GM12891 (cell line): ENCODE data around the gene GSTM3.

Experiments used
- DNase-seq: peaks from one replicate; pipeline ENCODE4 v3.0.0; 2011; ENCODE audit warnings: low spot score; ENCODE audit not compliant: insufficient read length
- FAIRE-seq: peaks from 2 replicates; lab custom pipeline; 2011; peaks lifted over from hg19 to GRCh38; lab: Jason Lieb, UNC
- PAX5 ChIP-seq: IDR thresholded peaks from 2 replicates; pipeline ENCODE4 v1.6.1; 2011; ENCODE audit warnings: low read length, moderate library complexity, mild to moderate bottlenecking; ENCODE audit not compliant: insufficient read depth, severe bottlenecking
- POLR2A ChIP-seq: IDR thresholded peaks from 2 replicates; pipeline ENCODE4 v1.6.1; 2011; ENCODE audit warnings: low read depth, low read length, control low read depth
- POLR2AphosphoS5 ChIP-seq: IDR thresholded peaks from 2 replicates; pipeline ENCODE4 v1.6.1; 2011; ENCODE audit warnings: low read depth, low read length, control low read depth
- POU2F2 ChIP-seq: IDR thresholded peaks from 2 replicates; pipeline ENCODE4 v1.6.1; 2011; ENCODE audit warnings: low read depth, mild to moderate bottlenecking, control low read depth, low read length, moderate library complexity
- SPI1 ChIP-seq: IDR thresholded peaks from 2 replicates; pipeline ENCODE4 v1.6.1; 2011; ENCODE audit warnings: low read depth, low read length, control low read depth
- TAF1 ChIP-seq: IDR thresholded peaks from 2 replicates; pipeline ENCODE4 v1.6.1; 2011; ENCODE audit warnings: low read depth, low read length, control low read depth

The GSTM3 gene

DNA sequence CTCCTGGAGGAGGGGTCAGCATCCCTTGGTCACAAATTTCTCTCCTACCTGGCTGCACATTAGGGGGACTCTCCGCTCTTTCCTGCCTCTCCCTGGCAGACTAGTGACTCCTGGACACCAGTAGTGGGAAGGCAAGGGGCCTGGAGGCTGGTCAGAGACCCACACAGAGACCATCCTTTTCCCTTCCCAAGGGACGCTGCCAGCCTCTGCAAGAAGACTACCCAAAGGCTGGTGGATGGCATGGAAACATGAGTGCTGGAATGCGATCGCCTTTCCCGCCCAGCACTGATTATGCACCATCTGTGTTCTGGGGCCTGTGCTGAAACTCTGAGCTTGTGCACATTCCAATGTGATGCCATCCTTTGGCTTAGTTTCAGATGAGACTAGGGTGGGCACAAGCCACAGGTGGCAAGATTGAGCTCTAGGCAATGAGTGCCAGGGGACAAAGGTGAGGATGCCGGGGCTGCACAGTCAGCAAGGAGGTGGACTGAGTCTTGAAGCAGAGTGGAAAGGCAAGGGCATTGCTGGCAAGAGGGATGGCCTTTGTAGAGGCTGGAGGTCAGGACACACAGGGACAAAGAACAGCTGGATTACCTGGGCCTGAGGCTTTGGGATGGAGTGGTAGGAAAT is 35.5 kb upstream of the GSTM3 start:
- DNase-seq, result no peak
- no peak for FAIRE-seq
- TF ChIP-seq POLR2A (no peak), POU2F2 (no peak), SPI1 (no peak), POLR2AphosphoS5 (no peak), TAF1 (no peak), PAX5 (no peak)

DNA sequence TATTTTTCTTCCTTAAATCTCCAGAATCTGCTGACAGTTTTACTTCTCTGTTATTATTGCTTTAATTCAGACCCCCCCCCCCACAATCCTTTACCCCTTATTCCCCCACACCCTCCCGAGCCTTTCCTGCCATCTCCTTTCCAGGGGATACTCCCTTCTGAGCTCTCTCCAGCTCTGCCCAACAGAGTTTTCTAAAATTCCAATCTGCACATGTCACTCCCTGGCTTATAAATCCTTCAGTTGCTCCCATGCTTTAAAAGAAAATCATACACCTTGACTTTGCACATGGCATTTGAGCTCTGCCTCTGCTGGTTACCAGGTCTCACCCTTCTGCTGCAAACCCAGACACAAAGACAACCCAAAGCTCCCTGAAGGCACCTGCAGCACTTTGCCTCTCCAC is 34.6 kb upstream of the GSTM3 start:
- FAIRE-seq, result no peak
- TF ChIP-seq TAF1, result no peak
- TF ChIP-seq POLR2AphosphoS5, result no peak
- no peak for TF ChIP-seq POU2F2
- no peak for TF ChIP-seq SPI1
- DNase-seq, result no peak

DNA sequence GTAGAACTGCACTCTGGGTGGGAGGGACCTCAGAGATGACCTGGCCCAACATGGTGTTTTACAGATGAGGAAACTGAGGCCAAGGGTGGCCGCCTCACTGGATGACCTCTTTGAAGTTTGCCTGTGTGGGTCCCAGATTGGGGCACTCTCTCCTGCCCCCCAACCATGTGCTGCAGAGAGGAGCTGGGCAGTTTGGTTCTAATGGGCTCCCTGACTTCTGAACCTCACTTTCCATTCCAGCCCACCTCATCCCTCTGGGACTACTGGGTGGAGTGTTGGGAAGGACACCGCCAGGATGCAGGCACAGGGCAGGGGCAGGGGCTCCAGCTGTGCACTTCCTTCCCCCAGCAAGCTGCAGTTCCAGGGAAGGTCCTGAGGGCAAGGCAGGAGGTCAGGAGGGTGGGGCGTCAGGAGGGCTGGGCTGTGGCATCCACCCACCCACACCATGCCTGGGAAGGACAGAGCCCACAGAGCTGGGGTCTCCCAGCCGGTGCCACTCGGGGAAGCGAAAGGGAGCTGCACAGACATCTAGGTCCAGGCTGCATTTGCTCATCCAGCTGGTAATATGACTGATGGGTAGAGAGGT is 33.2 kb upstream of the GSTM3 start:
- no peak for DNase-seq
- no peak for FAIRE-seq
- TF ChIP-seq POLR2AphosphoS5, result no peak
- TF ChIP-seq SPI1, result no peak

DNA sequence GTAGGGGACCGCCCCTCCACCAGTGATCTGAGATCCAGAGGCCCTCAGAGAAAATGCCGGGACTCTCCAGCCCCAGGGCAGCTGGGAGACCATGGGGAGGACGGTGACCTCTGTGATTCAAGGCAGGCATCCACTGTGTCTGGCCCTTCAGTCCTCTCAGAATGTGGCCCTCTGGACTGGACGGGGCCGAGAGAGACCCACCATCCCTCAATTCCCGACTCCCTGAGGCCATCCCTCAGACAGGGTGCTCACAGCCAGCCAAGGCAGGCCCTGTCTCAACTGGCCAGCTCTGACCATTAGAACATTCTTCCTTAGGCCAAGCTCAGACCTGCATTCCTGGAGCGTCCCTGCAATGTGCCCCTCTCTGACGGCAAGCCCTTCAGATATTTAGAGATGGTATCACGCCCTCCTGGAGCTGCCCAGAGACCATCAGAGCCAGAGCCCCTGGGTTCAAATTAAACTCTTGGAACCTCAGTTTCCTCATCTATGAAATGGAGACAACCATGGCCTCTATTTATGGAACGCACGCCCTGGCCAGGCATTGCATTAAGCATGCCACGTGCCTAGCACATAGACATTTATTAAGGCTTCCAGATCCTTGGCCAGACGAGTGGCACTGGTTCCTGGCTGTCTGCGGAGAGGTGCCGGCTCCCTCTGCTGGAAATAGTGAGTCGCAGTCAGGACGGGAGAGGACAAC is 32.5 kb upstream of the GSTM3 start:
- DNase-seq (peak; percentile 68), FAIRE-seq (peak; percentile 63)
- TF ChIP-seq POLR2AphosphoS5 (no peak), POLR2A (no peak), TAF1 (no peak), POU2F2 (no peak), SPI1 (no peak), PAX5 (no peak)

DNA sequence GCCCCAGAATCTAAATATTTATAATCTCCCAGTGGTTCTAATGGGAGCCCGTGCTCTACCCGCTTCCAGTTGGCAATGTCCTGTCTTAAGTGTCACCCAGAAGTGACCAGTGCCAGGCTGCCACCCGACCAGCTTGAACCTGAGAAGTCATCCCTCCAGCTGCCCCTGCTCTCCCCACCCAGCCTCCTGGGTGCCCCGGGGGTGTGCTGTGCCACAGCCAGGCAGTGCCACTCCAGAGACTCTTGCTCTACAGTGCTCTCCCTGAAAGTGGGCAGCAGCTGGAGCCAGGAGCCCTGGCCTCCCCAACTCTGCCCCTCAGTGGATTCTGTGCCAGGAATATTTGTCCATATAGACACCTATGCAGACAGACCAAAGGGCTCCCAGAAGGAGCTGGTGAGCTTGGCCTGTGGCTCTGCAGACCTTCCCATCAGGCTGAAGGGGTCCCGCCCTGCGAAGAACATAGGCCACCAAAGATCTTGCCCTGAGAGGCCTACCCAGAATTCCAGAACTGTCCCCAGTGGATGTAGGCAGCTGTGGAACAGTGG is 31.9 kb upstream of the GSTM3 start:
- no peak for TF ChIP-seq PAX5
- TF ChIP-seq POU2F2, result no peak
- TF ChIP-seq POLR2A, result no peak
- TF ChIP-seq POLR2AphosphoS5, result no peak
- no peak for TF ChIP-seq TAF1
- FAIRE-seq (no peak), DNase-seq (no peak)

DNA sequence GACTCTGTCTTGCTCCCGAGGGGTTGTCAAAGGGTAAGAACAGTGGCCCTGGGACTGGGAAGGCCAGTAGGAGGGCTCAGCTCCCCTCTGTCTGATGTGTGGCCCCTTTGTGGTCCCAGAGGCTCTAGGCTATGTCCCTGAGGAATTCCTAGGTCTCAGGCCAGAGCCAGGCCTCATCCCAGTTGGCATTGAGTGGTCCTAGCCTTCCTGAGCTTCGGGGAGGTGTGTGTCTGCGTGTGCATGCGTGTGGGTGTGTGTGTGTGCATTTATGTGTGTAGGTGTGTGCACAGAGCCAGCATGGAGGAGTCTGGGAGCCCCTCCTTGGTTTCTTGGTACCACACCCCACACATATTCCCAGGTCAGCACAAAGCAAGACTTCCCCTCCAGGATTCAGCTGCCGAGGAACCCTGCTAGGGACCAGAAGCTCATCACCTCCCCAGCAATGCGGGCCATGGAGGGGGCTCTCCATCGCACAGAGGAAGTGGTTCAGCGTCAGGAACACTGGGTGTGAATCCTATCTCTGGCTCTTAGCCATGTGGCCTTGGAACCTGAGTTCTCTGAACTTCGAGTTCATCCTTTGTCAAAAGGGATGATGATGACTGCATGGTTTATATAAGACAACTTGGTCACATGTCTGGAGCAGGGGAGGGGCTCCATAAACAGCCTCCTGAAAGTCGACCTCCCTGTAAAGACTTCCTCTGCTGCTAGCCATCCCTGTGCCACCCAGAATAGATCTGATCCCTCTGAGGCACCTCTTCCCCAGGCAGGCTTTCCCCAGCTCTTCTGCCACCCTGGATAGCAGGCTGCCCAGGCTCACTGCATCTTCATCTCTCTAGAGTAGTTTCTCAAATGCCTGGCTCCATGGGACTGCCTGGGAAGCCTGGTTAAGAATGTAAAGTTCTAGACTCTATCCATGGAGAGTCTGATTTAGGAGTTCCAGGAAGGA is 31.1 kb upstream of the GSTM3 start:
- no peak for TF ChIP-seq PAX5
- no peak for TF ChIP-seq TAF1
- TF ChIP-seq SPI1, result no peak
- TF ChIP-seq POU2F2, result no peak
- TF ChIP-seq POLR2A, result no peak
- FAIRE-seq (no peak), DNase-seq (no peak)

DNA sequence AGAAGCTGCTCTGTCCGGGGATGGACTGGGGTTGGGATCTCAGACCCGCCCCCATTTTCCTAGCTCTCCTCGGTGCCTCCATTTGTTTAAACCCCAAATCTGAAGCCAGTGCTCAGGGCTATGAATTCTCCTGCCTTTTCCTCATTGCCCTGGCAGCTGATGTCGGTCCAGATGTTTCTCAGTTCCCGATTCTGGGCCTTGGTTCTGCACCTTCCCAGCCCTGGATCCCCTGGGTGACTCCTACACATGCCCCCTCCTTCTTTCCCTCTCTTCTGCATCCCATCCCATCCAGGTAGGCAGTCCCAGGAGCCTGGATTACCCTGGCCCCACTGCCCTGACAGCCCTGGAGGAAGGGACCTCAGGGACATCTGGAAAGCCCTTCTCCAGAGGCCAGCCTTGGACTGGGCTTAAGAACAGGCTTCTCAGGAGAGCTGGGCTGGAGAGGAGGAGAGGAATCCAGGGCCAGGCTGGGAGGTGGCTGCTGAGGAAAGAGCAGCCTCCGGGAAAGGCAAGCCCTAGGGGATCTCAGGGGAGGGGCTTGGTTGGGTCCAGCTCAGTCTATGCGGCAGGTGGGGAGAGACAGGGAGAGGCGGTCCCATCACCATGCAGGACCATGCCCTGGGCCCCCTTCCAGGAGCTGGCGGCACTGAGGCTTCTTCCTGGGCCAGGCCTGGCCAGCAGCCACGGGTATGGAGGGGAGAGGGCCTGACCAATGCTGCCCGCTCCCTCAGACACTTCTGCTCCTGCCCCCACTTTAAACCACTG is 29.7 kb upstream of the GSTM3 start:
- no peak for FAIRE-seq
- TF ChIP-seq POLR2A (no peak), POU2F2 (no peak), SPI1 (no peak), PAX5 (no peak), POLR2AphosphoS5 (no peak), TAF1 (no peak)
- DNase-seq, result no peak

DNA sequence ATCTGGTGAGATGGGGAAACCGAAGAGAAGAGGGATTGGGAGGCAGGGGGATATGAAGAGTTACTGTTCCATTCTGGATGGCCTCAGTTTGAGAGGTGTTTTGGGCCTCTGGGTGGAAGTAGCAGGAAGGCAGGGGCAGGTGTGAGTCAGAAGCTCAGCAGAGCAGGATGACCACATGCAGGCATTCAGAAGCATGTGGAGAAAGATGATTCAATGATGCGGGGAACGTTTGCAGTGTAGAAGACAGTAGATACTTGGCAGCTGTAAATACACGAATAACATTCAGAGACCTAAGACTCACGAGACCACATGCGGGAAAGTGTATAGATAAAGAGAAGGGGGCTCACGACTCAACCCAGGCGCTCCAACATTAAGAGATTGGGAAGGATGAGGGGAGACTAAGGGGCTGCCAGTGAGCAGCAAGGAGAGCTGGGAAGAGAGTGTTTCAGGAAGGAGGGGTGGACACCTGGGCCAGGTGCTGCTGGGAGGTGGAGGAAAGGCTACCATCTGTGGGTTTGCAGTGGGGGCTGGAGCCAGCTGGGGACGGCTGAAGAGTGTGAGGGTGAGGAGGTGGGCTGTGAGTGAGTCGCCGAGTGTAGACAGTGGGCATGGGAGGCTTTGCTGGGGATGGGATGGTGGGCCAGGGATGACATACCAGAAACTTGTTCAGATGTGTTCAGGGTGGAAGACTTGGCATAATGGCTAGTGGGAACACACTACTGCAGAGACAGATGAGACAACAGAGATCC is 28.7 kb upstream of the GSTM3 start:
- TF ChIP-seq POU2F2 (no peak), SPI1 (no peak), PAX5 (no peak), POLR2AphosphoS5 (no peak), POLR2A (no peak), TAF1 (no peak)
- no peak for DNase-seq
- no peak for FAIRE-seq
